Right renal cortex interstitium (tissue), 3 donors: ENCODE data around the gene MRPS22. TPM values are rescaled to one million over a fixed set of nuclear protein-coding genes. Genes with fewer than 3 reads are reported as not detected.
"Not testable (repeated sequence)": the region's sequence is repeated elsewhere in the genome, so short reads cannot be mapped to it uniquely, and the experiment has no call there.

Source experiments
- DNase-seq, 3 donors: peaks; one replicate each; pipeline ENCODE4 v3.0.0-alpha.2; 2013; ENCODE audit warnings: low read depth in 3 of 3, low spot score in 2 of 3
- polyA plus RNA-seq, 3 donors: library from polyadenylated mRNA; unstranded; fragments of 120-200 nt; gene quantifications; one replicate each; pipeline ENCODE4 v1.2.1, GENCODE V29; 2013; ENCODE audit not compliant: insufficient read length in 3 of 3

MRPS22 gene
- polyA plus RNA-seq, 3 donors: 62.1 to 64.6 (median 62.2) TPM

DNA sequence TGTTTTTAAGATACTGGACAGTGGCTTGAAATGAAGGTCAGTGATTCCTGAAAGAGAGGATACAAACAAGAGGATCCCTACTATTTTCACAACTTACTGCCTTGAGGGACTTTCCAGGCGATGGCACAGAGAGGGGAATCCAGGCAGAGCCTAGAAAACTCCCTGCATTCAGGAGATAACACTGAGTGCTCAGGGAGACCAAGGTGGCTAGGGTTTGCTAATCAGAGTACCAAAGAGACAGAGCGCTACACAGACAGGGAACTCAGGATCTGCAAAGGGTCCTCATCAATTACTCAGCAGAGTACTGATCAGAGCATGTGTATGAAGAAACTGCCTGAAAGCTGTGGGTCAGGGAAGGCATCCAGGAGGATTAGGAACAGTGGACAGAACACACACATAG lies 11.7 kb upstream of the MRPS22 start:
- no peak for DNase-seq

DNA sequence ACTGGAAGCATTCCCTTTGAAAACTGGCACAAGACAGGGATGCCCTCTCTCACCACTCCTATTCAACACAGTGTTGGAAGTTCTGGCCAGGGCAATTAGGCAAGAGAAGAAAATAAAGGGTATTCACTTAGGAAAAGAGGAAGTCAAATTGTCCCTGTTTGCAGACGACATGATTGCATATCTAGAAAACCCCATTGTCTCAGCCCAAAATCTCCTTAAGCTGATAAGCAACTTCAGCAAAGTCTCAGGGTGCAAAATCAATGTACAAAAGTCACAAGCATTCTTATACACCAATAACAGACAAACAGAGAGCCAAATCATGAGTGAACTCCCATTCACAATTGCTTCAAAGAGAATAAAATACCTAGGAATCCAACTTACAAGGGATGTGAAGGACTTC lies 9.1 kb upstream of the MRPS22 start:
- DNase-seq: not testable (repeated sequence)

DNA sequence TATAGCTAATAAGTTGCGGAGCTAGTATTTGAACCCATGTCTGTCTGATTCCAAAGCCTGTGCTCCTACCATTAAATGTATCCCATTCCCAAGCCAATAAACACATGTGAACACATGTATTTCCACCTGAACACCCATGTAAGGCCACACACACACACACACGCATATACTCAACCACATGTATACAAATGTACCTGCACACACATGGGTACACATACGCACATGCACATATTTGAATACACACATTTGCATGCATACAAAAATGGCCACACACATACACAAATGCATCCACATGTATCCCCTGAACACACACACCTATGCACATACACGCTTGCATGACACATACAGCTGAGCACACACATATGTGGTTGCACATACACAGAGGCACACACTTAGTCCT lies 5.4 kb upstream of the MRPS22 start:
- no peak for DNase-seq

DNA sequence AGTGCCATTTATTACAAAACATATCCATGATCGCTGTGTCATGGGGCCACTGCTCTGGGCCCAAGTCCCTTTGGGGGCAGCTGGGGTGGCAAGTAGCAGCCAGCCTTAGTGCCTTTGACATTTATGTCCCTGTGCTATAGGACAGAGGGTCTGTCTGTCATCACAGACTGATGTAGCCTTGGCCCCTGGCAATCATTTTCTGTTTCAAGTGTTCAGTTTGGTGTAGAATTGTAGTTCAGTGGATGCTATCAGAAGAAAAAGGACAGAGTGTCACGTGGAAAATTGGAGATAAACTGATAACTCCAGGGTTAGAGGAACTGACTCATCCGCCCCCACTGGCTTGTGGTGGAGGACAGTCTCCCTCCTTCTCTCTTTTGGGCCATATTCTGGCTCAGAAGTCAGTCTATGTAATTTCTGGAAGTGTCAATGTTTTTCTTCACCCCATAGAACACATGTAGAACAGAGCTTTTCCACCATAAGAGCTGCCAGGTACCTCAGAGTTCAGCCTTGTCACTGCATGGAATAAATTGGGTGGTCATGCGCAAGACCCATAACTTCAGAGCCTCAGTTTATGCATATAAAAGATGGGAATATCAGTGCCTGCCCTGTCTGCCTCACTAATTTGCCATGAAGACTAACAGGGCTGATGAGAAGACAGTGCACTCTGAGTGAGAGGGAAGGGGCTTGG lies 4.5 kb upstream of the MRPS22 start:
- DNase-seq: no peak

DNA sequence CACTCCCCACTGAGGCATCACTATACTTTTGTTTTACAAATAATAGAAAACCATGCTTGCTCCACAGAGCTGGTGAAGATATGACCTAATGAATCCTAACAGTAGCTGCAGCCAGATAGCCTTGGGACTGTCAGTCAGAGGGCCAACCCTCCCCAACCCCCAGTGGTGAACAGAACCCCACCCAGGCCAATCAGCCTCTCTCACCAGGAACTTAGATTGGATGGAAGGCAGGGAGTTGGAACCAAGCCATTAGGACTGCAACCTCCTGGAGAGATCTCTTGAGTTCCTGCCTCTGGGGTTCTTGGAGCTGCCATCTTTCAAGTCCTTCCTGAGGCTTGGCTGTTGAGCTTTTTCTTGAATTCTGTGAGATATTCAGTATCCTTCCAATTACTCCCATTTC lies 3.0 kb upstream of the MRPS22 start:
- no peak for DNase-seq

DNA sequence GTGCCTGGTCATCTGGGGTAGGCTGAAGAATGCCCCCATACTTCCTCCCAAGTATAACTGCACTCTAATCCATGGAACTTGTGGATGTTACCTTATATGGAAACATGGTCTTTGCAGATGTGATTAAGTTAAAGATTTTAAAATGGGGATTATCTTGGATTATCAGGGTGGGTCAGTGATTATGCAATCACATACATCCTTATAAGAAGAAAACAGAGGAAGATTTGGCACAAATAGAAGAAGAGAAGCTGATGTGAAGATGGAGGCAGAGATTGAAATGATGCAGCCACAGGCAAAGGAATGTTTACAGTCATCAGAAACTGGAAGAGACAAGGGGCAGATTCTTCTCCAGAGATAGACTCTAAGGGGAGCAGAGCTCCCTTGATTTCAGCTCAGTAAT lies 1.8 kb upstream of the MRPS22 start:
- DNase-seq: no peak

DNA sequence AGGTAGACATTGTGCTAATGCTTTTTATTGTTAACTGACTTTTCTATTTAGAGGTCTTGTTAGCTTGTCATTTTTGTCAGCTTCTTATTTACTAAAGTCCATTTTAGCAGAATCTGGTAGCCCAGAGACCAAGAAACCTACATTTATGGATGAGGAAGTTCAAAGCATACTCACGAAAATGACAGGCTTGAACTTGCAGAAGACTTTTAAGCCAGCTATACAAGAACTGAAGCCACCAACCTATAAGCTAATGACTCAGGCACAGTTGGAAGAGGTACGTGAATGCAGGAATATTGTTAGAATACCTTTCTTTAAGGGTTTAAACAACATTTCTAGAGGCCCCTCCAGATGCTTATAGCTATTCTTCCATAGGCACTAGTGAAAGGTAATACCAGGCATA lies 3.0 kb downstream of the MRPS22 start:
- no peak for DNase-seq

DNA sequence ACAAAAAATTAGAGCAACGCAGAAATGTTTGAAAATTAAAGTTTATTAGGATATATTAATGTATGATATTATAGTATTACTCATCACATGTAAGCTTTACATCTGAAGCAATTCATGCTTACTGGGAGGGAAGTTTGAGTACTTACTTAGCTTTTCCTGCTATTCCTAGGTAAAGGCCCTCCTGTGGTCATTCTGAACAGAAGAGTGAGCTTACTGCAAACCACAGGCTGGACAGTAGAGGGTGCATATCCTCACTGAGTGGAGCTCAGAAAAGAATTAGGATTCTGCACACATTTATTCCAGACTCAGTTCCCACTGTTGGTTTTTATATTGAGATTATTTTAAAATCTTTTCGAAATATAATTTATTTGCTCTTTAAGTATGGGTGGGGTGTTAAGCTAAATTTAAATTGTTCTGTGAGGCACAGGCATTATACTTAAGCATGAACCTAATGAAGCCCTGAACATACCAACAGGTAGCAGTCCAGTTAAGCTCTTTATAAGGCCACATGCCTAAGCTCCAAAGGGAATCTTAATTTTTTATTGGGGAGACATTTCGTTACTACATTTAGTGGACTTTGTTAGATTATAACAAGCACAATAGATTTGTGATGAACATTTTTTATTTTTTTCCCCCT lies 10.2 kb downstream of the MRPS22 start:
- peak in 1 of 3 donors; percentile 6 for DNase-seq

DNA sequence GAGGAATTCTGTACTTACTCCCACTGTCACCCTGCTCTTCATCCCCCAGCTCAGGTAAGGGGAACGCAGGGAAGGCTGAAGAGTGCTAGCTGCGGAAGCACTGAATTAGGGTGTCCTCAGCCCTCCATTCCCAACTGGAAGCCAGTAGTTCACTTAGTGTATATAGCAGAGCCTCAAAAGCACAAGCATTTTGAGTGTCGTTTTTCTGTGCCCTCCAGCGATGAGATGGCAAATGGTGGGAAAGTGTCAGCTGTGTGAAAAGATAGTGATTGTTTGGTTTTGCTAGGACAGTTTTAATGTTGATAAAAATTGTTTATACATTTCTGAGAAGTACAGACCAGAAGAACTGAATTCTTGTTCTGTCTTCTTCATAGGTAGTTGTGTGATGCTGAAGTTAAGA lies 10.8 kb downstream of the MRPS22 start:
- DNase-seq: no peak

DNA sequence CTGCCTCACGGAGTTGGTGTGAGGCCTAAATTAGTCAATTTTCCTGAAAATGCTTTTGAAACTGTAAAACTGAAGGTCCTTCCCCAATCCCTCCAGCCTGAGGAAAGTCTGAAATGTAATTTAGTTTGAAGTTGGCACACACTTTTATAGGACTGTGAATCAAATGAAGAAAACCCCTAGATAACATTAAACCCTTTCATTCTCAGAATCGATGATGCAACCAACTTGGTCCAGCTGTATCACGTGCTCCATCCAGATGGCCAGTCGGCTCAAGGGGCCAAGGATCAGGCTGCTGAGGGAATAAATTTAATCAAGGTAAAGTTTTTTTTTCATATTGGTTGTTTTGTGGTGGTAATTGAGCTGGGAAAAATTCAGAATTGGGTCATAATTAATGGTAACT lies 11.7 kb downstream of the MRPS22 start:
- DNase-seq: no peak

DNA sequence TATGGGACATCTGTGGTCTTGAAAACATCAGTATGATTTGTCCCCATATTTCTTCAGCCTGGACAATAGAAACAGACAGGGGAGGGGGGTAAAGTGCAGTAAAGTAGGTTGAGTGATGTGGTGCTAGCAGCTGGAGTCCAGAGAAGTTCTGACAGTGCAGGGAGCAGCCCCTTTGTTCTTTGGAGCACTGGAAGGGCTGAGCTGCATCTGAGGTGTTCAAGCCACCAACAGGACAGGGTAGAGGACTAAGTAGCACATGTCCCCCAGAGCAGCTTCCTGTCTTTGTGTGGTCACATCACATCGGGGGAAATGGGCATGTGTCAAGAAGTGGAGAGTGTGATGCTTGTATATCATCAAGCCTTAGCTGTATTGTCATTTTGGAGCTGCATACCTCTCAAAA lies 12.1 kb downstream of the MRPS22 start:
- no peak for DNase-seq

DNA sequence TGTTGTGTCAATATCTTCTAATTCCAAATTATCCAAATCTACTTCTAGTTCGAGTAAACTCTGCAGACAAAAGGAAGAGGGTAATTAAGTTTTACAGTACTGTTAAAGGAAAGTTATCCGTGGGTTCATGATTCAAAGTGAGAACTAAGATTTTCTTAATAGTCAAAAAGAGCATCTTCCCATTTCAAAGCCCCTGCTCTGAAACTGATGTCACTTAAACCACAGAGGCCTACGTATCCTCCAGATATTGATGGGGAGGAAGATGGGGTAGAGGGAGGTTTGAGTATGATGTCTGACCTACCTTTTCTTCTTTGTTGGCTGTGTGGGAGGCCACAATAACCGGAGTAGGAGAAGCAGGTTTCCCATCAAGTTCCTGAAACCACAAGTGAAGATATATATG lies 14.1 kb downstream of the MRPS22 start:
- no peak for DNase-seq

DNA sequence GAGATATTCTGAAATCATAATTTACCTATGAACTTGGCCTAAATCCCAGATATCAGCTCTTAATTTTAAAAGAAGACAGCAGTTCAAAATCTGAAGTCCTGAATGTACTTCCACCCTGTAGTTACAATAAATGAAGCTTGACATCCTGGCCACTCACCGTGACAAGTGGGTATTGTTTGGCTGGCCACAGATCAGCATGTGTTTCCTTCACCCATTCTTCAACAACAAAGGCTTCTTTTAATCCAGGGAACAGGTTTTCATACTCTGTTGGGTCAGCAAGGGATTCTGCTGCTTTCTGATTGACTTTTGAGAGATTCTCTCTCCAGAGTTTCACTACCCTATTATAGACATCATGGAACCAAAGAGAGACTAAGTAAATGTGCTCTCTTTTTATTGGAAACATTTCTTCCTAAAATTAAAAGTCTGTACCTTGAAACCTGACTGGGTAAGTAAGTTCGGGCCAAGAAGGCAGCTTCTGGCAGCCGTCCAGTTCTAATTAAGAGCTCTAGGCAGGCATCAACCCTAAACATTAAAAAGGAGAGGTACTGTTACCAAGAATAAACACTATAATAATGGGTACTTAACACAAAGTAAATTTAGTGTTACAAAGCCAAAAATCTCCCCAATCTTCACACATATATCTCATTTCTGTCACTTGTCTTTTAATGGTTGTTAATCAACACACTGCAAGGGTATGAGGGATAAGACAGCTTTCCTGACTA lies 15.2 kb downstream of the MRPS22 start:
- no peak for DNase-seq

DNA sequence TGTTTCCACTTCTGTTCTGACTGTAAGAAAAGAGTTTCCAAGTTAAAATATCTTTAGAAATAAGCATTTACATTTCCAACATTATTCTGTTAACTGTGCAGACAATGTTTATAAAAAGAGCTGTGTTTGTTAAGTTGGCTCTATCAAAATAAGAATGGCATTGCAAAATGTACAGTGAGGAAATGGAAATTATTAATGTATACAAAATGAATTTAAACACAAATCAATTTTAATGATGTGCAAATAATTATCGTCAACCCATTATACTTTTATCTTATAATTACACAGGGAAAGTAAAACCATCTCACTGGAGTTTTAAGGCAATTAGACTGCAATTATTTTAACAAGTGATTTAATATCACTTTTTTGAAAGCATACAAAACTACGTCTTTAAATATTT lies 17.5 kb downstream of the MRPS22 start:
- no peak for DNase-seq

DNA sequence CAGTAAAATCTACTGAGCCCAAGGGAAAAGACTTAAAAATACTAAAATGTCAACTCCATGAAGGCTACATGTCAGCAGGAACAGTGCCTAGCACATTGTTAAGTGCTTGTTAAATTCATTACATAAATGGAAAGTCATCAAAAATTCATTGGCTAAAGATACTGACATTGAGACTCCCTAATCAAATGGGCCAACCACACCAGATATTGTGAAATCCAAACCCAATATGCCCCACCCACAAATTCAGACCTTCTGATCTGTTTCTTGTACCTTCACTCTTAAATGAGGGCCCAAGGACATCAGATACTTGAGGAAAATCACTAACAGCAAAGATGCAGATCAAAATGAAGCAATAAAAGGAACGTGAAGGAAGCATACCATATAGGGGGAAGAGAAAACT lies 20.7 kb downstream of the MRPS22 start:
- DNase-seq: no peak

DNA sequence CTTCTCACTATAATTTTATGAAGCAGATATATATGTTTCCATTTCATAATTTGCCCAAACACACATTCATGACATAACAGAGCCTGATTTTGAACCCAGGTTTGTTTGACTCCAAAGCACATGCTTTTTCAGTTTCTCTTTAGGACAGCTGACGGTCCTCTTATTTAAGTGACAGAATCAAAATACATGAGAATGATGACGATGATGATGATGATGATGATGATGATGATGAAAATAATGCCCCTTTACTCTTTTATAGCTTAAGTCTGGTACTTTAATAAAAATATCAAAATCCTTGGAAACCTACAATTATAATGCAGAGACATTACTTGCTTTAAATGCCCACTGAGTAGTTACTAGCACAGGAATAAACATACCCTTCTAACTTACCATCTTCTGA lies 30.3 kb downstream of the MRPS22 start:
- DNase-seq: no peak

DNA sequence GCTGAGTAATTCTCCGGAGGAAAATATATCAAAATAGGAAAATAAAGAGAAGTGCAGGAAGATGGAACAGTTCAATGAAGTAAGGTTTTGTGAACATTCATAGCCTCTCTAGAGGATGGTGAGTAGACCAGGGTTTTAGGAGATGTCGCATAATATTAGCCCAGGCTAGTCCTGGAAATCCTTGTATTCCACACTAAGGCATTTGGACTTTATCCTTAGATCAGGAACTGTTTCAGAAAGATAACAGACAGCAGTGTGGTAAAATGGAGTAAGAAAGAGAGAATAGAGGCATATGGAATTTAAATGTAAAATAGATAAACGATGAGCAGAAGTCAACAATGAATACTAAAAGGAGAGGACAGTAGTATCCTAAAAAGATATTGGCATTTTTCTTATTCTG lies 33.6 kb downstream of the MRPS22 start:
- DNase-seq: no peak

DNA sequence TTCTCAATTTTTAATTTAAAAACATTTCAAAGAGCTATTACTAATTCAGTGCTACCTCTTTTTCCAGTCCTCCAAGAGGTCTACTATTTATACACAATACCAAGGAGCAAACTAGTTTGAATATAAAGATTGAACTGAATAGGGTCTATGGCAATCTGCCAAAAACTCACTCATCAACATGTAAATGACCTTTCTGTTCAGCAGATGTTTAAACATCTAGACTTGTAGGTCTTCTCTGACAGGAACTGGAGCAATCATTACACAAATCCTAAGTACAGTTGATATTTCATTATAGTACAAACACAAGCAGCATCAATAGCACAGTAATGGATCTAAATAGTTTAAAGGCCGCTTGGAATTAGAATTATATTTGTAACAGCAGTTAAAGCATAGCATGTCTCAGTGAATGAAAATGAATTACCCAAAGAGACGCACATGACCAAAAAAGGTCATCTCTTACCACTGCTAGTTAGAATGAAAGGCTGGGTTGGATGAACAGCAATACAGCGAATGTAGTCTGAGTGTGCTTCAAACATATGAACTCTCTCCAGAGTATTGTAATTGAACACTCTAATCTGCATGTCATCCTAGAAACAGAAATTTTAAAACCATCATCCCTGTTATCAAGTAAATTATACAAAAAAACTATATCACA lies 34.9 kb downstream of the MRPS22 start:
- no peak for DNase-seq

DNA sequence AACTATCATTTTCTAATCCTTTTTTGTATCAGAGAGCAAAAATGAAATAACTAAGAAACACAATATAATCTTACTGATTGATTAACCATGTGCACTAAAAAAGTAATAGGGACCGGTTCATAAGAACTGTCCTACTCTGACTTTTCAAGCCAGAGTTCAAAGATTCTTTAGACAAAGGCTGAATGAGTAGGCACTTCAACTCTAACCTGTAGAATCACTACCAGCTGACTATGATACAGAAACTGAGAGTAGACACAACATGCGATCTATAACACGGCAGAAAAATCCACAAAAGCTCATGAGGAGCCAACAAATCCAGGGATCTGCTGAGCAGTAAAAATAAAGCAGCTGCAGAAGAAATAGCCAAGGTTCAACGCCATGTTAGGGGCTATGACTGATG lies 36.8 kb downstream of the MRPS22 start:
- no peak for DNase-seq

DNA sequence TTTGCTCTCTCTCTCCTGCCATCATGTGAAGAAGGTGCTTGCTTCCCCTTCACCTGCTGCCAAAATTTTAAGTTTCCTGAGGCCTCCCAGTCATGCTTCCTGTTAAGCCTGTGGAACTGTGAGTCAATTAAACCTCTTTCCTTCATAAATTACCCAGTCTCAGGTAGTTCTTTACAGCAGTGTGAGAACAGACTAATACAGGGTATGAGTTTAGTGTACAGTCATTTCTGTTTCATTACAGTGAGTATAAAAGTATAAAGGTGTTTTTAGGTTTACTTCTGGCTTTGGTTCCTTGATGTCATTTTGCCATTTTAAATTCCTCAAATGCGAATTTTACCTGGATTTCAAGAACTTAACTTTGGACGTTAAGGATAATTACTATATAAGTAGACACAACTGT lies 38.5 kb downstream of the MRPS22 start:
- not testable (repeated sequence) for DNase-seq

DNA sequence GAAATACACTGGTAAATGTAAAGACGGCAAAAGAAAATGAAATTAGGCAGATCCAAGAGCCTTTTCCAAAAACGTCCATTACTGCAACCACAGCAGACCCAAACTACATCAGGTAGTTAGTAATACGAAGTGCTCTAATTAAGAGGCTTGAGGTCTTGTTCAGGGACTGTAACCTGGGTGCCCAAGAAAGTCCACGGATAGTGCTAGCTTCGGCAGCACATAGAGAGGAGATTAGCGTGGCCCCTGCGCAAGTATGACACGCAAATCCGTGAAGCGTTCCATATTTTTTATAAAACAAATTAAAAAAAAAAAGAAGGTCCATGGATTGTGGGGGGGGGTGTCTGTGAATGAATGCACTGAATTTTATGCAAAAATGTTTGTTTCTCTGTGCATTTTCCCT lies 44.3 kb downstream of the MRPS22 start:
- no peak for DNase-seq
